A549 (cell line): ENCODE results near the gene NAPEPLD.

Experiments
- CBX2 ChIP-seq: fragments of 200-600 bp; sonication (generic); IDR thresholded peaks from 2 replicates; pipeline ENCODE4 v1.6.1; 2016; ENCODE audit warnings: low read depth, mild to moderate bottlenecking, borderline replicate concordance
- EP300 ChIP-seq, 2 experiments: fragments of >200 bp; sonication (Bioruptor Twin); formaldehyde crosslinking; IDR thresholded peaks; 2 replicates in 1 of 2; 3 replicates in 1 of 2; pipeline ENCODE4 v1.6.1; 2016 to 2017
- HOXA7 ChIP-seq: fragments of 250-450 bp; sonication (Bioruptor Pico); IDR thresholded peaks from 2 replicates; pipeline ENCODE4 v1.5.0; 2020; ENCODE audit warnings: mild to moderate bottlenecking, moderate library complexity
- KDM1A ChIP-seq: fragments of 200-600 bp; sonication (generic); IDR thresholded peaks from 2 replicates; pipeline ENCODE4 v1.6.1; 2016; ENCODE audit warnings: low read depth, mild to moderate bottlenecking
- MAZ ChIP-seq: fragments of 150-350 bp; IDR thresholded peaks from 2 replicates; pipeline ENCODE4 v1.6.1; 2014; ENCODE audit warnings: antibody characterized with exemption, low read depth, low read length, borderline replicate concordance
- MYC ChIP-seq: IDR thresholded peaks from 2 replicates; pipeline ENCODE4 v1.6.1; 2012; ENCODE audit warnings: mild to moderate bottlenecking, inconsistent platforms, low read length, improper control_type of control experiment, borderline replicate concordance
- NFE2L2 ChIP-seq: fragments of 150-350 bp; conservative IDR thresholded peaks from 2 replicates; pipeline ENCODE4 v1.6.1; 2014; ENCODE audit warnings: low read length
- POLR2A ChIP-seq: IDR thresholded peaks from 2 replicates; pipeline ENCODE4 v1.6.1; 2012; ENCODE audit warnings: mild to moderate bottlenecking, low read length
- RAD21 ChIP-seq, 2 experiments: fragments of >200 bp in 1 of 2; sonication (Bioruptor Twin) in 1 of 2; formaldehyde crosslinking in 1 of 2; IDR thresholded peaks in 1 of 2; conservative IDR thresholded peaks in 1 of 2; 2 replicates in 1 of 2; 3 replicates in 1 of 2; pipeline ENCODE4 v1.6.1; 2012 to 2018; ENCODE audit warnings: inconsistent platforms in 1 of 2
- RFX5 ChIP-seq: fragments of 450-650 bp; IDR thresholded peaks from 2 replicates; pipeline ENCODE4 v1.7.1; 2014; ENCODE audit warnings: antibody characterized with exemption, mild to moderate bottlenecking, moderate library complexity
- TF ChIP-seq, protein P1 (sequence below): fragments of >200 bp; sonication (Bioruptor Twin); formaldehyde crosslinking; IDR thresholded peaks from 3 replicates; pipeline ENCODE4 v1.5.1; 2016
- TF ChIP-seq, protein P2 (sequence below): IDR thresholded peaks from 2 replicates; pipeline ENCODE4 v1.6.1; 2012
- TF ChIP-seq, protein P3 (sequence below): fragments of 200-600 bp; sonication (generic); IDR thresholded peaks from 2 replicates; pipeline ENCODE4 v1.6.1; 2016; ENCODE audit warnings: antibody characterized with exemption, mild to moderate bottlenecking, moderate library complexity
- TF ChIP-seq, protein P4 (sequence below): fragments of 450-650 bp; IDR thresholded peaks from 2 replicates; pipeline ENCODE4 v1.6.1; 2014; ENCODE audit warnings: antibody characterized with exemption

DNA sequence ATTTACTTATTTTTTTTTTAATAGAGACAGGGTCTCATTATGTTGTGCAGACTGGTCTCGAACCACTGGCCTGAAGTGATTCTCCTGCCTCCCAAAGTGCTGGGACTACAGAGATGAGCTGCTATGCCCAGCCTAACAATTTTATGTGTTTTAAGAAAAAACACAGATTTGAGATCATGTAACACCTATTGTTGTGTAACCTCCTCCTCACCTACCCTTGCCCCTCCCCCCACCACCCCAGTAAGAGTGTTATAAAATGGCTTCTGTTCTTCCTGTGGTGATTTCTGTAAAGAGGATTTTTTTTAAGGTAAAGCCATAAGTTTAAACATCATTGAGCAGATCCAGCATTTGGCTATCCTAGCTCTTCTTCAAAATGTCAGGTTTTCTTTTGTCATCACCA, 66.4 kb downstream of the NAPEPLD start:
- TF ChIP-seq, protein P1, sequence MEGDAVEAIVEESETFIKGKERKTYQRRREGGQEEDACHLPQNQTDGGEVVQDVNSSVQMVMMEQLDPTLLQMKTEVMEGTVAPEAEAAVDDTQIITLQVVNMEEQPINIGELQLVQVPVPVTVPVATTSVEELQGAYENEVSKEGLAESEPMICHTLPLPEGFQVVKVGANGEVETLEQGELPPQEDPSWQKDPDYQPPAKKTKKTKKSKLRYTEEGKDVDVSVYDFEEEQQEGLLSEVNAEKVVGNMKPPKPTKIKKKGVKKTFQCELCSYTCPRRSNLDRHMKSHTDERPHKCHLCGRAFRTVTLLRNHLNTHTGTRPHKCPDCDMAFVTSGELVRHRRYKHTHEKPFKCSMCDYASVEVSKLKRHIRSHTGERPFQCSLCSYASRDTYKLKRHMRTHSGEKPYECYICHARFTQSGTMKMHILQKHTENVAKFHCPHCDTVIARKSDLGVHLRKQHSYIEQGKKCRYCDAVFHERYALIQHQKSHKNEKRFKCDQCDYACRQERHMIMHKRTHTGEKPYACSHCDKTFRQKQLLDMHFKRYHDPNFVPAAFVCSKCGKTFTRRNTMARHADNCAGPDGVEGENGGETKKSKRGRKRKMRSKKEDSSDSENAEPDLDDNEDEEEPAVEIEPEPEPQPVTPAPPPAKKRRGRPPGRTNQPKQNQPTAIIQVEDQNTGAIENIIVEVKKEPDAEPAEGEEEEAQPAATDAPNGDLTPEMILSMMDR, result no peak
- TF ChIP-seq POLR2A, result no peak
- no peak for TF ChIP-seq MYC
- TF ChIP-seq RFX5, result no peak
- no peak for TF ChIP-seq EP300 (IDR thresholded peaks at IDR 0.05)
- TF ChIP-seq, protein P2, sequence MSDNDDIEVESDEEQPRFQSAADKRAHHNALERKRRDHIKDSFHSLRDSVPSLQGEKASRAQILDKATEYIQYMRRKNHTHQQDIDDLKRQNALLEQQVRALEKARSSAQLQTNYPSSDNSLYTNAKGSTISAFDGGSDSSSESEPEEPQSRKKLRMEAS, result no peak
- TF ChIP-seq RAD21 (conservative IDR thresholded peaks at IDR 0.05 in 1 of 2, IDR thresholded peaks at IDR 0.05 in 1 of 2), result no peak
- TF ChIP-seq, protein P3, sequence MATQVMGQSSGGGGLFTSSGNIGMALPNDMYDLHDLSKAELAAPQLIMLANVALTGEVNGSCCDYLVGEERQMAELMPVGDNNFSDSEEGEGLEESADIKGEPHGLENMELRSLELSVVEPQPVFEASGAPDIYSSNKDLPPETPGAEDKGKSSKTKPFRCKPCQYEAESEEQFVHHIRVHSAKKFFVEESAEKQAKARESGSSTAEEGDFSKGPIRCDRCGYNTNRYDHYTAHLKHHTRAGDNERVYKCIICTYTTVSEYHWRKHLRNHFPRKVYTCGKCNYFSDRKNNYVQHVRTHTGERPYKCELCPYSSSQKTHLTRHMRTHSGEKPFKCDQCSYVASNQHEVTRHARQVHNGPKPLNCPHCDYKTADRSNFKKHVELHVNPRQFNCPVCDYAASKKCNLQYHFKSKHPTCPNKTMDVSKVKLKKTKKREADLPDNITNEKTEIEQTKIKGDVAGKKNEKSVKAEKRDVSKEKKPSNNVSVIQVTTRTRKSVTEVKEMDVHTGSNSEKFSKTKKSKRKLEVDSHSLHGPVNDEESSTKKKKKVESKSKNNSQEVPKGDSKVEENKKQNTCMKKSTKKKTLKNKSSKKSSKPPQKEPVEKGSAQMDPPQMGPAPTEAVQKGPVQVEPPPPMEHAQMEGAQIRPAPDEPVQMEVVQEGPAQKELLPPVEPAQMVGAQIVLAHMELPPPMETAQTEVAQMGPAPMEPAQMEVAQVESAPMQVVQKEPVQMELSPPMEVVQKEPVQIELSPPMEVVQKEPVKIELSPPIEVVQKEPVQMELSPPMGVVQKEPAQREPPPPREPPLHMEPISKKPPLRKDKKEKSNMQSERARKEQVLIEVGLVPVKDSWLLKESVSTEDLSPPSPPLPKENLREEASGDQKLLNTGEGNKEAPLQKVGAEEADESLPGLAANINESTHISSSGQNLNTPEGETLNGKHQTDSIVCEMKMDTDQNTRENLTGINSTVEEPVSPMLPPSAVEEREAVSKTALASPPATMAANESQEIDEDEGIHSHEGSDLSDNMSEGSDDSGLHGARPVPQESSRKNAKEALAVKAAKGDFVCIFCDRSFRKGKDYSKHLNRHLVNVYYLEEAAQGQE, result no peak
- TF ChIP-seq NFE2L2, result no peak
- TF ChIP-seq, protein P4, sequence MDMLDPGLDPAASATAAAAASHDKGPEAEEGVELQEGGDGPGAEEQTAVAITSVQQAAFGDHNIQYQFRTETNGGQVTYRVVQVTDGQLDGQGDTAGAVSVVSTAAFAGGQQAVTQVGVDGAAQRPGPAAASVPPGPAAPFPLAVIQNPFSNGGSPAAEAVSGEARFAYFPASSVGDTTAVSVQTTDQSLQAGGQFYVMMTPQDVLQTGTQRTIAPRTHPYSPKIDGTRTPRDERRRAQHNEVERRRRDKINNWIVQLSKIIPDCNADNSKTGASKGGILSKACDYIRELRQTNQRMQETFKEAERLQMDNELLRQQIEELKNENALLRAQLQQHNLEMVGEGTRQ, result no peak
- no peak for TF ChIP-seq CBX2
- no peak for TF ChIP-seq KDM1A
- no peak for TF ChIP-seq HOXA7 (CRISPR knock-in tag)
- TF ChIP-seq MAZ, result no peak
